Stimulated activated CD4-positive, alpha-beta T cell treated with anti-CD3 and anti-CD28 coated beads, Interleukin-15, amount 100 ng/mL, for 48 hours (primary cell): ENCODE results near the gene ERVW-1.
A peak's percentile ranks its signal among the peaks of the same experiment; 100 is the strongest.
"Not testable (repeated sequence)": the region's sequence is repeated elsewhere in the genome, so short reads cannot be mapped to it uniquely, and the experiment has no call there.

Source experiments
- DNase-seq, 2 donors: peaks; one replicate each; pipeline ENCODE4 v3.0.0-alpha.2; 2020; ENCODE audit warnings: low read depth in 2 of 2

The ERVW-1 gene

GRCh38 chr7:92473989-92474388 lies 3.8 kb downstream of the ERVW-1 start:
- not testable (repeated sequence) for DNase-seq

- DNase-seq: not testable (repeated sequence)
Observed at GRCh38 chr7:92468589-92468988, 9.2 kb downstream of the ERVW-1 start.

- DNase-seq: no peak
Observed at GRCh38 chr7:92466682-92467081, 11.1 kb downstream of the ERVW-1 start.

GRCh38 chr7:92464515-92464914 lies 13.2 kb downstream of the ERVW-1 start:
- DNase-seq: no peak

GRCh38 chr7:92462560-92462959 lies 15.2 kb downstream of the ERVW-1 start:
- no peak for DNase-seq

- peak in 1 of 2 donors; percentile 14 for DNase-seq
Observed at GRCh38 chr7:92461027-92462003, 16.4 kb downstream of the ERVW-1 start.

GRCh38 chr7:92460510-92460909 lies 17.2 kb downstream of the ERVW-1 start:
- no peak for DNase-seq

GRCh38 chr7:92460109-92460508 lies 17.6 kb downstream of the ERVW-1 start:
- DNase-seq: no peak

- no peak for DNase-seq
Observed at GRCh38 chr7:92456236-92456635, 21.5 kb downstream of the ERVW-1 start.

GRCh38 chr7:92451645-92452044 lies 26.1 kb downstream of the ERVW-1 start:
- DNase-seq: no peak

- peak; percentile 16 to 31 for DNase-seq
Observed at GRCh38 chr7:92448205-92448747, 29.5 kb downstream of the ERVW-1 start.

GRCh38 chr7:92447345-92448204 lies 30.2 kb downstream of the ERVW-1 start, which contains the start of gene GATAD1:
TSS of gene GATAD1 (plus strand) at chr7:92447482. CDS start at chr7:92447730, 248 bp downstream.
- peak; percentile 67 to 72 for DNase-seq

- no peak for DNase-seq
Observed at GRCh38 chr7:92446869-92447344, 30.8 kb downstream of the ERVW-1 start.

GRCh38 chr7:92442720-92443119 lies 35.0 kb downstream of the ERVW-1 start:
- DNase-seq: not testable (repeated sequence)

- no peak for DNase-seq
Observed at GRCh38 chr7:92437956-92438491, 39.7 kb downstream of the ERVW-1 start.

GRCh38 chr7:92436612-92437445 lies 40.9 kb downstream of the ERVW-1 start:
- DNase-seq: no peak

- DNase-seq: no peak
Observed at GRCh38 chr7:92435542-92435941, 42.2 kb downstream of the ERVW-1 start.

- no peak for DNase-seq
Observed at GRCh38 chr7:92433019-92433418, 44.7 kb downstream of the ERVW-1 start.

- no peak for DNase-seq
Observed at GRCh38 chr7:92432299-92432946, 45.3 kb downstream of the ERVW-1 start.

GRCh38 chr7:92427193-92427592 lies 50.6 kb downstream of the ERVW-1 start:
- no peak for DNase-seq
